NCI-H1930 (cell line): ENCODE results near the gene ANKMY1.

Experiments used
- DNase-seq, 2 experiments: peaks; one replicate each; lab custom pipeline; 2025; lab: John Stamatoyannopoulos, UW

The ANKMY1 gene

GRCh38 chr2:240595381-240596079, 37.7 kb upstream of the ANKMY1 start:
- no peak for DNase-seq

GRCh38 chr2:240594511-240595380, 37.0 kb upstream of the ANKMY1 start:
- DNase-seq, result no peak

GRCh38 chr2:240593703-240594451, 36.1 kb upstream of the ANKMY1 start:
- no peak for DNase-seq

GRCh38 chr2:240593026-240593702, 35.4 kb upstream of the ANKMY1 start:
- DNase-seq, result no peak

- DNase-seq, result no peak
Observed at GRCh38 chr2:240591784-240592183, 34.0 kb upstream of the ANKMY1 start.

- no peak for DNase-seq
Observed at GRCh38 chr2:240591226-240591625, 33.4 kb upstream of the ANKMY1 start.

GRCh38 chr2:240590681-240591111, 32.9 kb upstream of the ANKMY1 start:
- no peak for DNase-seq

GRCh38 chr2:240589850-240590525, 32.2 kb upstream of the ANKMY1 start:
- no peak for DNase-seq

- no peak for DNase-seq
Observed at GRCh38 chr2:240589375-240589774, 31.6 kb upstream of the ANKMY1 start.

- DNase-seq, result no peak
Observed at GRCh38 chr2:240588669-240589068, 30.9 kb upstream of the ANKMY1 start.

- DNase-seq, result no peak
Observed at GRCh38 chr2:240588006-240588655, 30.3 kb upstream of the ANKMY1 start.

- DNase-seq, result no peak
Observed at GRCh38 chr2:240586919-240587800, 29.4 kb upstream of the ANKMY1 start.

GRCh38 chr2:240586198-240586918, 28.6 kb upstream of the ANKMY1 start, which contains the start of gene CAPN10:
Gene CAPN10, plus strand, starts transcription at chr2:240586734. Its CDS starts 178 bp downstream, at chr2:240586912.
- DNase-seq, result peak; percentile 84 to 95

- no peak for DNase-seq
Observed at GRCh38 chr2:240585681-240586197, 28.0 kb upstream of the ANKMY1 start.

GRCh38 chr2:240585101-240585500, 27.3 kb upstream of the ANKMY1 start:
- DNase-seq, result no peak

- no peak for DNase-seq
Observed at GRCh38 chr2:240584486-240585031, 26.8 kb upstream of the ANKMY1 start.

GRCh38 chr2:240583774-240584173, 26.0 kb upstream of the ANKMY1 start:
- DNase-seq, result no peak

GRCh38 chr2:240582781-240583180, 25.0 kb upstream of the ANKMY1 start:
- no peak for DNase-seq
